K562 (cell line): ENCODE data around the gene PIK3CA.
"Not testable (repeated sequence)": the region's sequence is repeated elsewhere in the genome, so short reads cannot be mapped to it uniquely, and the experiment has no call there.

Experiments
- HCFC1 ChIP-seq: IDR thresholded peaks from 2 replicates; pipeline ENCODE4 v1.6.1; 2012; ENCODE audit warnings: low read depth, low read length, improper control_type of control experiment
- TF ChIP-seq, protein P1 (sequence below): sonication (generic); formaldehyde crosslinking; IDR thresholded peaks from 2 replicates; pipeline ENCODE4 v1.9.0; 2022; ENCODE audit warnings: mild to moderate bottlenecking, missing genetic modification reagents

DNA sequence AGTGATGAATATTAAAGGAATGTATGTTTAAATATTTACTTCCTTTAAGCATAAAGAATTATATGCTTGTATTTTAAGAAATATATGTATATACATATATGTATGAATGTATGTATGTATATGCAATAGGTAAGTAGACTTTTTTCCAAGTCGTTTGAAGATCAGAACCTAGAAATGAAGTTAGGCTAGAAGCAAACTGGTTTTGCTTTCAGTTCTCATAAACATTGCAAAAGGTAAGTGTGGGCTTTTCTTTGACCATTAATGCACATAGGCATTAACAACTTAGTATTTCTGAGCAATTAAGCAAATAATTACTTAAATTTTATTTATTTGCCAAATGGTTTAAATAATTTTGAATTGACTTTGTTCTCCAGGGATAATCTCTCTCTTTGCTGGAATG lies 92.1 kb downstream of the PIK3CA start:
- TF ChIP-seq HCFC1 = not testable (repeated sequence)
- TF ChIP-seq, protein P1, sequence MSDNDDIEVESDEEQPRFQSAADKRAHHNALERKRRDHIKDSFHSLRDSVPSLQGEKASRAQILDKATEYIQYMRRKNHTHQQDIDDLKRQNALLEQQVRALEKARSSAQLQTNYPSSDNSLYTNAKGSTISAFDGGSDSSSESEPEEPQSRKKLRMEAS = not testable (repeated sequence)
